GM13977 (cell line): Measurements from ENCODE around the gene SMCHD1.
"Not testable (repeated sequence)": the region's sequence is repeated elsewhere in the genome, so short reads cannot be mapped to it uniquely, and the experiment has no call there.

Source experiments
- DNase-seq: peaks from one replicate; pipeline ENCODE4 v3.0.0; 2012; ENCODE audit warnings: low spot score
- in situ Hi-C: fragments of 300-500 bp; cut with MboI; formaldehyde crosslinking; loops from one replicate; pipeline ENCODE4 v1.12.0; 2022; ENCODE audit warnings: low sequenced_read_pairs, low pct_unique_long_range_greater_than_20kb, mixed read lengths, inconsistent platforms; ENCODE audit not compliant: unreplicated experiment
- TF ChIP-seq, protein P1 (sequence below): IDR thresholded peaks from 2 replicates; pipeline ENCODE4 v1.5.1; 2012; ENCODE audit warnings: mild to moderate bottlenecking, control low read depth; ENCODE audit not compliant: insufficient read depth; ENCODE audit errors: extremely low read depth, missing control alignments

Gene SMCHD1

GRCh38 chr18:2805970-2806943 is 150.7 kb downstream of the SMCHD1 start:
- TF ChIP-seq, protein P1, sequence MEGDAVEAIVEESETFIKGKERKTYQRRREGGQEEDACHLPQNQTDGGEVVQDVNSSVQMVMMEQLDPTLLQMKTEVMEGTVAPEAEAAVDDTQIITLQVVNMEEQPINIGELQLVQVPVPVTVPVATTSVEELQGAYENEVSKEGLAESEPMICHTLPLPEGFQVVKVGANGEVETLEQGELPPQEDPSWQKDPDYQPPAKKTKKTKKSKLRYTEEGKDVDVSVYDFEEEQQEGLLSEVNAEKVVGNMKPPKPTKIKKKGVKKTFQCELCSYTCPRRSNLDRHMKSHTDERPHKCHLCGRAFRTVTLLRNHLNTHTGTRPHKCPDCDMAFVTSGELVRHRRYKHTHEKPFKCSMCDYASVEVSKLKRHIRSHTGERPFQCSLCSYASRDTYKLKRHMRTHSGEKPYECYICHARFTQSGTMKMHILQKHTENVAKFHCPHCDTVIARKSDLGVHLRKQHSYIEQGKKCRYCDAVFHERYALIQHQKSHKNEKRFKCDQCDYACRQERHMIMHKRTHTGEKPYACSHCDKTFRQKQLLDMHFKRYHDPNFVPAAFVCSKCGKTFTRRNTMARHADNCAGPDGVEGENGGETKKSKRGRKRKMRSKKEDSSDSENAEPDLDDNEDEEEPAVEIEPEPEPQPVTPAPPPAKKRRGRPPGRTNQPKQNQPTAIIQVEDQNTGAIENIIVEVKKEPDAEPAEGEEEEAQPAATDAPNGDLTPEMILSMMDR = no peak
- in situ Hi-C loops = no loop called here
- DNase-seq = no peak

- DNase-seq, in situ Hi-C loops: not testable (repeated sequence)
Measured at GRCh38 chr18:2808640-2809039, 153.1 kb downstream of the SMCHD1 start.

DNA sequence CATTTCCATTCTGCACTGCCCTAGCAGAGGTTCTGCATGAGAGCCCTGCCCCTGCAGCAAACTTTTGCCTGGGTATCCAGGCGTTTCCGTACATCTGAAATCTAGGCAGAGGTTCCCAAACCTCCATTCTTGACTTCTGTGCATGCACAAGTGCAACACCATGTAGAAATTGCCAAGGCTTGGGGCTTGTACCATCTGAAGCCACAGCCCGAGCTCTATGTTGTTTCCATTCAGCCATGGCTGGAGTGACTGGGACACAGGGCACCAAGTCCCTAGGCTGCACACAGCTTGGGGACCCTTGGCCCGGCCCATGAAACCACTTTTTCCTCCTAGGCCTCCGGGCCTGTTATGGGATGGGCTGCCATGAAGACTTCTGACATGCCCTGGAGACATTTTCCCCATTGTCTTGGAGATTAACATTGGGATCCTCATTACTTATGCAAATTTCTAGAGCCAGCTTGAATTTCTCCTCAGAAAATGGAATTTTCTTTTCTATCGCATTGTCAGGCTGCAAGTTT is 154.2 kb downstream of the SMCHD1 start:
- in situ Hi-C loops, DNase-seq: not testable (repeated sequence)

DNA sequence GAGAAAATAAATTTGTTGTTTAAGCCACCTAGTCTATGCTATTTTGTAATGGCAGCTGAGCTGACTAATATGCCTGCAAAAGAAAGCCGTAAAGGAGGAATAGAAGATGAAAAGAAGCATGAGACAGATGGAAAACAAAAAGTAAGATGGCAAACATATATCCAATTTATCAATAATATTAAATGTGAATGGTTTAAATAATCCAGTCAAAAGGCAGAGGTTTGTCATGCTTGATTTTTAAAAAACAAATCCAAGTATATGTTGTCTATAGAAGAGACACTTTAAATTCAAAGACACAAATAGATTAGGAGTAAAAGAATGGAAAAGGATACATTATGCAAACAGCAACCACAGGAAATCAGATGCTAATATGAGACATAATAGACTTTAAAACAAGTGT is 155.9 kb downstream of the SMCHD1 start:
- in situ Hi-C loops = no loop called here
- no peak for DNase-seq
- TF ChIP-seq, protein P1 = no peak

GRCh38 chr18:2814928-2815327 is 159.4 kb downstream of the SMCHD1 start:
- DNase-seq = no peak
- in situ Hi-C loops = no loop called here
- TF ChIP-seq, protein P1 = no peak

- in situ Hi-C loops = no loop called here
- TF ChIP-seq, protein P1 = no peak
- DNase-seq = no peak
Measured at GRCh38 chr18:2818281-2818680, 162.8 kb downstream of the SMCHD1 start.

GRCh38 chr18:2821695-2822094 is 166.2 kb downstream of the SMCHD1 start:
- TF ChIP-seq, protein P1 = no peak
- in situ Hi-C loops = no loop called here
- no peak for DNase-seq
